ENCODE data around the gene TDRD7. TPM values are rescaled to one million over a fixed set of nuclear protein-coding genes. Genes with fewer than 3 reads are reported as not detected.

The TDRD7 gene
- polyA plus RNA-seq, 1 donor from 2014 or later, result 9.7 TPM

DNA sequence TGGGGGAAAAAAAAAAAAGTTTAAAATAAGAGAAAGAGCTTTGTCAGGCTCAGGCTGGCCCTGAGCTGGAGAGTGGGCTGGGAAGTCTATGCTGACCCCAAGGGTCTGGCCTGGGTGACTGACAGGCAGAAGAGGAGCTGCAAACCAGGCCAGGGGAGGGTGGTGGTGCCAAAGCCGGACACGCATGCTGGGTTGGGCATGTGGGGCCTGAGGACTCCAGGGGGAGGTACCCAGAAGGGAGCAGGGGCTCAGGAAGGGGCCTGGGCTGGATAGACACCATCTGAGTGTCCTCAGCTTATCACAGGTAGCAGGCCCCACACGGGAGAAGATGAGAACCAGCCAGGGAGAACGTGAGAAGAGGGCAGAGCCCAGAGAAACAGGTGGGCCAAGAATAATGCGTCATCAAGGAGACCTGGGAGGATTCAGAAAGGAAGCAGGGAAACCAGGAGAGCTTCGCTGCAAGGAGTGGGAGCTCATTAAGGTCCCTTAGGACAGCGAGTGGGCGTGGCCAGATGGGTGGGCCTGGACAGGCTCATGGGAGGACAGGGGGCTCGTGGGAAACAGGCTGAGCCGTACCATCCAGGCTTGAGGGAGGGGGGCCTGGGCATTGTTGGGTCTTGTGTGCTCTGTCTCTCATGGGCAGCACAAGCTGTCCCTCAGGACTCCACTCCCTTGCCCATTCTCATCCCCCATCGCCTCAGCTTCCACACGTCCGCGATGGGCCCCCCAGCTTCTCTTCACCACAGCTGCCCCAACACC, 105.6 kb downstream of the TDRD7 start:
- Histone ChIP-seq H2AFZ (ENCODE audit: low read depth, low read length) (no peak overlapping the region), H3K4me2 (ENCODE audit: low read length) (no peak overlapping the region), H3K9ac (ENCODE audit: low read length) (no peak overlapping the region), H3K27ac (ENCODE audit: low read length) (no peak overlapping the region), H4K20me1 (ENCODE audit: insufficient read depth) (no peaks in the 10 kb centered on the region), H3F3A (ENCODE audit: insufficient read depth, low read length, poor library complexity, severe bottlenecking) (no peaks in the 10 kb centered on the region), H3K9me2 (ENCODE audit: insufficient read depth, low read length) (no peaks in the 10 kb centered on the region), H3K79me2 (replicated peaks; ENCODE audit: insufficient read depth, low read length) (no peaks in the 10 kb centered on the region), H3K4me3 (ENCODE audit: low read length) (no peak overlapping the region), H3K27me3 (ENCODE audit: insufficient read depth, low read depth, low read length) (no peaks in the 10 kb centered on the region), H3K36me3 (ENCODE audit: insufficient read depth, low read length) (no peaks in the 10 kb centered on the region), H3K9me3 (ENCODE audit: low read length) (no peaks in the 10 kb centered on the region)
- TF ChIP-seq RAD21 (conservative IDR thresholded peaks at IDR 0.05) (no peak), MXI1 (conservative IDR thresholded peaks at IDR 0.05; ENCODE audit: poor library complexity, severe bottlenecking) (no peak), POLR2AphosphoS5 (IDR thresholded peaks at IDR 0.05) (no peak), EP300 (conservative IDR thresholded peaks at IDR 0.05; ENCODE audit: poor library complexity, severe bottlenecking) (no peak), EZH2 (IDR thresholded peaks at IDR 0.05; ENCODE audit: borderline replicate concordance, insufficient read depth, low read length, poor library complexity, severe bottlenecking) (no peak), SMC3 (conservative IDR thresholded peaks at IDR 0.05; ENCODE audit: poor library complexity) (no peak)
- TF ChIP-seq, protein P1, sequence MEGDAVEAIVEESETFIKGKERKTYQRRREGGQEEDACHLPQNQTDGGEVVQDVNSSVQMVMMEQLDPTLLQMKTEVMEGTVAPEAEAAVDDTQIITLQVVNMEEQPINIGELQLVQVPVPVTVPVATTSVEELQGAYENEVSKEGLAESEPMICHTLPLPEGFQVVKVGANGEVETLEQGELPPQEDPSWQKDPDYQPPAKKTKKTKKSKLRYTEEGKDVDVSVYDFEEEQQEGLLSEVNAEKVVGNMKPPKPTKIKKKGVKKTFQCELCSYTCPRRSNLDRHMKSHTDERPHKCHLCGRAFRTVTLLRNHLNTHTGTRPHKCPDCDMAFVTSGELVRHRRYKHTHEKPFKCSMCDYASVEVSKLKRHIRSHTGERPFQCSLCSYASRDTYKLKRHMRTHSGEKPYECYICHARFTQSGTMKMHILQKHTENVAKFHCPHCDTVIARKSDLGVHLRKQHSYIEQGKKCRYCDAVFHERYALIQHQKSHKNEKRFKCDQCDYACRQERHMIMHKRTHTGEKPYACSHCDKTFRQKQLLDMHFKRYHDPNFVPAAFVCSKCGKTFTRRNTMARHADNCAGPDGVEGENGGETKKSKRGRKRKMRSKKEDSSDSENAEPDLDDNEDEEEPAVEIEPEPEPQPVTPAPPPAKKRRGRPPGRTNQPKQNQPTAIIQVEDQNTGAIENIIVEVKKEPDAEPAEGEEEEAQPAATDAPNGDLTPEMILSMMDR (IDR thresholded peaks at IDR 0.05; ENCODE audit: poor library complexity, severe bottlenecking), result no peak
- TF ChIP-seq, protein P2, sequence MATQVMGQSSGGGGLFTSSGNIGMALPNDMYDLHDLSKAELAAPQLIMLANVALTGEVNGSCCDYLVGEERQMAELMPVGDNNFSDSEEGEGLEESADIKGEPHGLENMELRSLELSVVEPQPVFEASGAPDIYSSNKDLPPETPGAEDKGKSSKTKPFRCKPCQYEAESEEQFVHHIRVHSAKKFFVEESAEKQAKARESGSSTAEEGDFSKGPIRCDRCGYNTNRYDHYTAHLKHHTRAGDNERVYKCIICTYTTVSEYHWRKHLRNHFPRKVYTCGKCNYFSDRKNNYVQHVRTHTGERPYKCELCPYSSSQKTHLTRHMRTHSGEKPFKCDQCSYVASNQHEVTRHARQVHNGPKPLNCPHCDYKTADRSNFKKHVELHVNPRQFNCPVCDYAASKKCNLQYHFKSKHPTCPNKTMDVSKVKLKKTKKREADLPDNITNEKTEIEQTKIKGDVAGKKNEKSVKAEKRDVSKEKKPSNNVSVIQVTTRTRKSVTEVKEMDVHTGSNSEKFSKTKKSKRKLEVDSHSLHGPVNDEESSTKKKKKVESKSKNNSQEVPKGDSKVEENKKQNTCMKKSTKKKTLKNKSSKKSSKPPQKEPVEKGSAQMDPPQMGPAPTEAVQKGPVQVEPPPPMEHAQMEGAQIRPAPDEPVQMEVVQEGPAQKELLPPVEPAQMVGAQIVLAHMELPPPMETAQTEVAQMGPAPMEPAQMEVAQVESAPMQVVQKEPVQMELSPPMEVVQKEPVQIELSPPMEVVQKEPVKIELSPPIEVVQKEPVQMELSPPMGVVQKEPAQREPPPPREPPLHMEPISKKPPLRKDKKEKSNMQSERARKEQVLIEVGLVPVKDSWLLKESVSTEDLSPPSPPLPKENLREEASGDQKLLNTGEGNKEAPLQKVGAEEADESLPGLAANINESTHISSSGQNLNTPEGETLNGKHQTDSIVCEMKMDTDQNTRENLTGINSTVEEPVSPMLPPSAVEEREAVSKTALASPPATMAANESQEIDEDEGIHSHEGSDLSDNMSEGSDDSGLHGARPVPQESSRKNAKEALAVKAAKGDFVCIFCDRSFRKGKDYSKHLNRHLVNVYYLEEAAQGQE (IDR thresholded peaks at IDR 0.05; ENCODE audit: borderline replicate concordance), result no peak

DNA sequence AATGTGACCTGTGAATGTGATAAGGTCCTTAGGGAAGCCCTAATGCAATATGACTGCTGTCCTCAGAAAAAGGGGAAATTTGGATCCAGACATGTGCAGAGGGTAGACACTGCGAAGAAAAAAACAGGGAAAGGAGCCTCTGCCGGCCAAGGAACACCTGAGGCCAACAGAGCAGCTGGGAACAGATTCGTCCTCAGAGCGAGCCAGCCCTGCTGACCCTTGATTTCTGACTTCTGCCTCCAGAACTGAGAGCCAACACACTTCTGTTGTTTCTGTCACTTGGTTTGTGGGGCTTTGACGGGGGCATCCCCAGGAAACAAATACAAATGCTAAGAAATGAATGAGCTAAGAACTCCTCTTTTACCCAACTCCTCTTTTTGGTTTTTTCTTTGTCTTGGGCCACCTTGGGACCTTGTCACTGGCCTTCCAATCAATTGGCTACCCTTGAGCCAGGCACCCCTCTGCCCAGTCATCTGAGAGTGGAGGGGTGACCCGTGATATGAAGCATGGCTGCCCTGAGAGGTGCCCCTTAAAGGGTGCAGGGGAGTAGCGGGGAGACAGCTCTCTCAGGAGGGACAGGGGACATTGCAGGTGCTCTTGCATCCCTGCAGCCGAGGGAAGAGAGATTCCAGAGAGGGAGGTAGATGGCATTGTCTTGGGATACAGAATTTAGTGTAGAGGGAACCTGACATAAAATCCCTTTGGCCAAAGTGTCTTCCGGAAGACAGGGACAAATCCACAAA, 106.4 kb downstream of the TDRD7 start:
- no peak overlapping the region for H2AFZ ChIP-seq (ENCODE audit: low read depth, low read length)
- no peak overlapping the region for H3K4me2 ChIP-seq (ENCODE audit: low read length)
- no peaks in the 10 kb centered on the region for H3K9me2 ChIP-seq (ENCODE audit: insufficient read depth, low read length)
- no peak overlapping the region for H3K9ac ChIP-seq (ENCODE audit: low read length)
- TF ChIP-seq POLR2AphosphoS5 (IDR thresholded peaks at IDR 0.05) (no peak), RAD21 (conservative IDR thresholded peaks at IDR 0.05) (no peak), EZH2 (IDR thresholded peaks at IDR 0.05; ENCODE audit: borderline replicate concordance, insufficient read depth, low read length, poor library complexity, severe bottlenecking) (no peak), SMC3 (conservative IDR thresholded peaks at IDR 0.05; ENCODE audit: poor library complexity) (no peak), TAF1 (IDR thresholded peaks at IDR 0.05; ENCODE audit: low read depth) (no peak), EP300 (conservative IDR thresholded peaks at IDR 0.05; ENCODE audit: poor library complexity, severe bottlenecking) (no peak)
- TF ChIP-seq, protein P1 (IDR thresholded peaks at IDR 0.05; ENCODE audit: poor library complexity, severe bottlenecking), result no peak
- TF ChIP-seq, protein P2 (IDR thresholded peaks at IDR 0.05; ENCODE audit: borderline replicate concordance), result no peak
- no peaks in the 10 kb centered on the region for H3K79me2 ChIP-seq (replicated peaks; ENCODE audit: insufficient read depth, low read length)
- H3K36me3 ChIP-seq (ENCODE audit: insufficient read depth, low read length), result no peaks in the 10 kb centered on the region
- H3K9me3 ChIP-seq (ENCODE audit: low read length), result no peaks in the 10 kb centered on the region
- H3F3A ChIP-seq (ENCODE audit: insufficient read depth, low read length, poor library complexity, severe bottlenecking), result no peaks in the 10 kb centered on the region
- no peak overlapping the region for H3K27ac ChIP-seq (ENCODE audit: low read length)
- H4K20me1 ChIP-seq (ENCODE audit: insufficient read depth), result no peaks in the 10 kb centered on the region
- no peaks in the 10 kb centered on the region for H3K27me3 ChIP-seq (ENCODE audit: insufficient read depth, low read depth, low read length)
- H3K4me3 ChIP-seq (ENCODE audit: low read length), result no peak overlapping the region
